HG02884 (cell line): ENCODE results near the gene YBX1.

Experiments
- ATAC-seq: cut with Tn5 transposase; IDR thresholded peaks from one replicate; pipeline ENCODE4 v1.9.1; 2021; ENCODE audit warnings: mild to moderate bottlenecking, moderate library complexity; ENCODE audit not compliant: unreplicated experiment

The YBX1 gene

GRCh38 chr1:42681741-42682483 is at the start of gene YBX1:
YBX1 (plus strand) TSS chr1:42682418; CDS start chr1:42682566, 148 bp downstream.
- peak; percentile 84 for ATAC-seq

- no peak for ATAC-seq
Measured at GRCh38 chr1:42639116-42639515, 43.1 kb upstream of the YBX1 start.

- ATAC-seq: no peak
Measured at GRCh38 chr1:42646056-42646455, 36.2 kb upstream of the YBX1 start.

- no peak for ATAC-seq
Measured at GRCh38 chr1:42657201-42657600, 25.0 kb upstream of the YBX1 start.

- ATAC-seq: peak; percentile 95
Measured at GRCh38 chr1:42657981-42658876, 24.0 kb upstream of the YBX1 start, which contains the start of gene PPIH. PPIH (plus strand) TSS chr1:42658423; CDS start chr1:42658447, 24 bp downstream.

- ATAC-seq: no peak
Measured at GRCh38 chr1:42658877-42659337, 23.3 kb upstream of the YBX1 start.

GRCh38 chr1:42660907-42661500 is 21.2 kb upstream of the YBX1 start:
- ATAC-seq: no peak

GRCh38 chr1:42669936-42670335 is 12.3 kb upstream of the YBX1 start:
- no peak for ATAC-seq

GRCh38 chr1:42670425-42670824 is 11.8 kb upstream of the YBX1 start:
- ATAC-seq: no peak

GRCh38 chr1:42674214-42674613 is 8.0 kb upstream of the YBX1 start:
- ATAC-seq: no peak

- ATAC-seq: no peak
Measured at GRCh38 chr1:42674682-42675081, 7.5 kb upstream of the YBX1 start.

GRCh38 chr1:42675467-42675866 is 6.8 kb upstream of the YBX1 start:
- no peak for ATAC-seq

- ATAC-seq: no peak
Measured at GRCh38 chr1:42676534-42677087, 5.6 kb upstream of the YBX1 start.

GRCh38 chr1:42679364-42679983 is 2.7 kb upstream of the YBX1 start:
- ATAC-seq: no peak

- ATAC-seq: no peak
Measured at GRCh38 chr1:42680055-42680454, 2.2 kb upstream of the YBX1 start.

- no peak for ATAC-seq
Measured at GRCh38 chr1:42680921-42681683, 1.1 kb upstream of the YBX1 start.

GRCh38 chr1:42682484-42682738 is 193 bp downstream of the YBX1 start:
- ATAC-seq: peak; percentile 9

- ATAC-seq: peak; percentile 43
Measured at GRCh38 chr1:42682739-42683531, 717 bp downstream of the YBX1 start.

- ATAC-seq: no peak
Measured at GRCh38 chr1:42684139-42684538, 1.9 kb downstream of the YBX1 start.
